Hepatocyte (in vitro differentiated cells): Measurements from ENCODE around the gene GLRX. TPM values are rescaled to one million over a fixed set of nuclear protein-coding genes. Genes with fewer than 3 reads are reported as not detected.

Source experiments
- DNase-seq: peaks from one replicate; pipeline ENCODE4 v3.0.0-alpha.2; 2016; ENCODE audit warnings: low spot score
- H2AFZ ChIP-seq: fragments of 200-600 bp; sonication (generic); 2 replicates; pipeline ENCODE4 v1.6.0; 2016; ENCODE audit warnings: antibody characterized with exemption, mild to moderate bottlenecking
- H3K27ac ChIP-seq: fragments of 200-600 bp; sonication (generic); 2 replicates; pipeline ENCODE4 v1.5.1; 2016; ENCODE audit warnings: mild to moderate bottlenecking
- H3K27me3 ChIP-seq: fragments of 200-600 bp; sonication (generic); 2 replicates; pipeline ENCODE4 v1.6.1; 2016
- H3K36me3 ChIP-seq: fragments of 200-600 bp; sonication (generic); replicated peaks from 2 replicates; pipeline ENCODE4 v1.5.1; 2016; ENCODE audit warnings: low read depth; ENCODE audit not compliant: insufficient read depth
- H3K4me1 ChIP-seq: fragments of 200-600 bp; sonication (generic); 2 replicates; pipeline ENCODE4 v1.5.1; 2016; ENCODE audit warnings: mild to moderate bottlenecking, moderate library complexity; ENCODE audit not compliant: insufficient read depth
- H3K4me2 ChIP-seq: fragments of 200-600 bp; sonication (generic); 2 replicates; pipeline ENCODE4 v1.6.0; 2016
- H3K4me3 ChIP-seq: fragments of 200-600 bp; sonication (generic); 2 replicates; pipeline ENCODE4 v1.5.1; 2016; ENCODE audit warnings: mild to moderate bottlenecking
- H3K79me2 ChIP-seq: fragments of 200-600 bp; sonication (generic); 2 replicates; pipeline ENCODE4 v1.6.0; 2017; ENCODE audit warnings: mild to moderate bottlenecking
- H3K9me2 ChIP-seq: fragments of 200-600 bp; sonication (generic); replicated peaks from 2 replicates; pipeline ENCODE4 v1.6.0; 2017; ENCODE audit warnings: mild to moderate bottlenecking; ENCODE audit not compliant: insufficient read depth
- H3K9me3 ChIP-seq: fragments of 200-600 bp; sonication (generic); 2 replicates; pipeline ENCODE4 v1.5.1; 2016; ENCODE audit warnings: low read depth, mild to moderate bottlenecking
- H4K20me1 ChIP-seq: fragments of 200-600 bp; sonication (generic); 2 replicates; pipeline ENCODE4 v1.6.0; 2016; ENCODE audit warnings: mild to moderate bottlenecking; ENCODE audit not compliant: insufficient read depth, poor library complexity, severe bottlenecking
- CTCF ChIP-seq: fragments of 200-600 bp; sonication (generic); IDR thresholded peaks from 2 replicates; pipeline ENCODE4 v1.5.1; 2016; ENCODE audit warnings: antibody characterized with exemption, mild to moderate bottlenecking; ENCODE audit not compliant: poor library complexity
- EZH2 ChIP-seq: fragments of 200-600 bp; sonication (generic); IDR thresholded peaks from 2 replicates; pipeline ENCODE4 v1.6.1; 2016; ENCODE audit warnings: antibody characterized with exemption, mild to moderate bottlenecking, borderline replicate concordance
- EZH2phosphoT487 ChIP-seq: fragments of 200-600 bp; sonication (generic); IDR thresholded peaks from one replicate; pipeline ENCODE4 v1.6.1; 2018; ENCODE audit warnings: antibody characterized with exemption, mild to moderate bottlenecking, low read depth, moderate library complexity; ENCODE audit not compliant: unreplicated experiment, severe bottlenecking
- WGBS: methylation state at CpG from one replicate; pipeline ENCODE4 v1.1.6; 2016; ENCODE audit warnings: low lambda C conversion rate; ENCODE audit errors: missing lambda C conversion rate; 5-methylcytosine and 5-hydroxymethylcytosine counted together
- polyA plus RNA-seq: library from polyadenylated mRNA; unstranded; fragments of >200 nt; fragmentation: Nextera tagmentation; extraction: Ambion mirVana; gene quantifications from 2 replicates; pipeline ENCODE4 v1.2.1, GENCODE V29; 2016
- total RNA-seq: library from RNA; depleted of rRNA; stranded (reverse); fragments of >200 nt; gene quantifications from 2 replicates; pipeline ENCODE4 v1.2.3, GENCODE V29; 2014

The GLRX gene
- total and polyA plus RNA-seq, 2 experiments from 2014 or later: 79.1 to 101 TPM

DNA sequence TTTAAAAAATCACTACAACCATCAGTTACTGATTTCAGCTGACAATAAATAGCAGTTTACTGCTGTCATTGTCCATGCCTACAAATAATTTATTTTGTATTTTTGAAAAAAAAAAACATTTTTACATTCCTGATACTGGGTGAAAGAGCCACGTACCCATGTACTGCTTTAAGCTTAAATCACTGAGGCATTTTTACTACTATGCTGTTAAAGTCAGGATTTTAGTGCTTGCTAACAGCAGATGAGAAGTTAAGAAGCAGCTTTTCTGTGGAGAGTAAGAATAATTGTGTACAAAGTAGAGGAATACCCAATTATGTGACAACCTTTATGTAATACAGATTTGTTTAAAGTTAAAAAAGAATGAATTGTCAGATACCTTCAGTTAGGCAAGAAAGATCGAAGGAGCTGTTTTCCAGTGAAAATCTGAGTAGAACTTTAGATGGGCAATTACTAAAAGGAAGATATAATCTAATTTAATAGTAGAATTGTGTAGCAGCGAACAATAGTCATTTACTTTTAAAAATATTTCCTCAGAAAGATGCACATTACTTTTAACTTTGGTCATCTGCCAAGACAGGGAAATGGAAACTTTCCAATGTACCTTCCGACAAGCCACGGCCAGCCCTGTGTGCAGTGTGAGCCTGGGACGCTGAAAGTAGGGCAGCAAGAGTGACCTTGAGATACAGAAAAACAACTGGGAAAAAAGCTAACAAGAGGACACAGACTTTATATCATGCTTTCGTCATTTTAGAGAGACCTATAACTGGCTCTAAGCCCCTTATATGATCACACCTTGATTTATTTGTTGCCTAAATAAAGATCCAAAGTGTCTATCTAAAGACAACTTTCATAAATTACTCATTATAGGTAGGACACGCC is 51.5 kb downstream of the GLRX start:
- H3K4me2 ChIP-seq: no peak overlapping the region
- no peaks in the 10 kb centered on the region for H3K9me3 ChIP-seq
- H3K36me3 ChIP-seq: no peaks in the 10 kb centered on the region
- H3K9me2 ChIP-seq: no peaks in the 10 kb centered on the region
- no peaks in the 10 kb centered on the region for H3K79me2 ChIP-seq
- no peak overlapping the region for H3K4me3 ChIP-seq
- 82% methylated on average over 8 of the region's 8 CpGs for WGBS
- H2AFZ ChIP-seq: no peak overlapping the region
- TF ChIP-seq EZH2 (no peak), CTCF (no peak), EZH2phosphoT487 (no peak)
- H3K27me3 ChIP-seq: no peaks in the 10 kb centered on the region
- no peaks in the 10 kb centered on the region for H4K20me1 ChIP-seq
- DNase-seq: peak; percentile 24
- no peaks in the 10 kb centered on the region for H3K4me1 ChIP-seq
- peak overlapping the region; percentile 54 for H3K27ac ChIP-seq

DNA sequence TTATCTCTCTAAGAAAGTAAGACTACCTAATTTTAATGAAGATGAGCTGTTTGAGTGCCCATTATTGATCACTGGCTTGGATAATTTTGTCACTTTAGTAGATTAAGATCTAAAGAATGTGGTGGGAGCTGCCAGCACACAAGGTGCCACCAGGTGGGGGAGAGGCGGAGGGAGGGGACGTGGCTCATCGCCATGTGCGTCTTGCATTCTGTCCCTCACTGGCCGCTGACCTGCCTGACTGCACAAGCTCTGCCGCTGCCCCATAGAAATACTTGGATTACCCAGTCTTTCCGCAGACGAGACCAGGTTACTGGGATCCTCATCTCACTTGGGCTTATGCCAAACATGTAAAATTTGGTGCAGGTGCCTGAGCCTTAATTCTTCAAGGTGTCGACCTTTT is 53.8 kb downstream of the GLRX start:
- TF ChIP-seq EZH2 (no peak), CTCF (no peak), EZH2phosphoT487 (no peak)
- no peaks in the 10 kb centered on the region for H3K36me3 ChIP-seq
- WGBS: 97% methylated on average over 9 of the region's 9 CpGs

DNA sequence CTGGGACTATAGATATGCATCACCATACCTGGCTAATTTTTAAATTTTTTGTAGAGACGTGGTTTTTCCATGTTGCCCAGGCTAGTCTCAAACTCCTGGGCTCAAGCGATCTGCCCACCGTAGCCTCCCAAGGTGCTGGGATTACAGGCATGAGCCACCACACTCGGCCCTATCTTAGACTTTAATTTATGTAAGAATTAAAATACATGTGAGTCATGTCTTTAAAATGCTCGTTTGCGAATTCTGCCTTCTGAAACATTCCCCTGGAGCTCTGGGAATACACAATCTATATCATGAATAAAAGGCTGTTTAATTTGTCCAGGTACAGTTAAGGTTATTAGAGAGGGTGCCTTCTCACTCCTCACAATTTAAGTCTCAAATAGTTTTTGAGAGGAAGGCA is 58.6 kb downstream of the GLRX start:
- Histone ChIP-seq H3K9me2 (no peaks in the 10 kb centered on the region), H3K9me3 (no peaks in the 10 kb centered on the region), H3K36me3 (no peaks in the 10 kb centered on the region), H3K4me1 (peaks cover 27% of the 10 kb centered on the region), H3K27ac (no peak overlapping the region), H3K27me3 (no peaks in the 10 kb centered on the region), H3K79me2 (peaks cover 4% of the 10 kb centered on the region), H4K20me1 (no peaks in the 10 kb centered on the region), H3K4me2 (no peak overlapping the region), H2AFZ (no peak overlapping the region), H3K4me3 (no peak overlapping the region)
- WGBS: 85% methylated on average over 6 of the region's 6 CpGs
- no peak for DNase-seq
- TF ChIP-seq CTCF (no peak), EZH2phosphoT487 (no peak), EZH2 (no peak)

More for the DNA sequence above, 53.8 kb downstream of the GLRX start:
- H3K4me1 ChIP-seq: no peaks in the 10 kb centered on the region
- H4K20me1 ChIP-seq: no peaks in the 10 kb centered on the region
- no peak overlapping the region for H3K4me2 ChIP-seq
- DNase-seq: no peak
- H2AFZ ChIP-seq: no peak overlapping the region
- H3K27me3 ChIP-seq: no peaks in the 10 kb centered on the region
- H3K9me2 ChIP-seq: no peaks in the 10 kb centered on the region
- H3K4me3 ChIP-seq: no peak overlapping the region
- H3K79me2 ChIP-seq: no peaks in the 10 kb centered on the region
- no peaks in the 10 kb centered on the region for H3K9me3 ChIP-seq
- H3K27ac ChIP-seq: no peak overlapping the region

Other genes starting within 250 kb of the GLRX start
- gene GPR150, start 202.6 kb downstream of the GLRX start, total RNA-seq: 0.36 TPM in 1 of 2 replicates, not detected in the other
- 1.0 and 1.3 TPM in 2 replicates for gene GPR150, start 202.6 kb downstream of the GLRX start, polyA plus RNA-seq
- gene RFESD, start 175.9 kb downstream of the GLRX start, total RNA-seq: 1.6 and 3.6 TPM in 2 replicates
- gene RFESD, start 175.9 kb downstream of the GLRX start, polyA plus RNA-seq: 2.3 and 3.4 TPM in 2 replicates
- 0.33 TPM in 1 of 2 replicates, not detected in the other for gene SPATA9, start 139.7 kb downstream of the GLRX start, total RNA-seq
- 0.17 and 1.2 TPM in 2 replicates for gene SPATA9, start 139.7 kb downstream of the GLRX start, polyA plus RNA-seq
- gene RHOBTB3, start 91.4 kb downstream of the GLRX start, total RNA-seq: 126 and 162 TPM in 2 replicates
- gene RHOBTB3, start 91.4 kb downstream of the GLRX start, polyA plus RNA-seq: 91.3 and 113 TPM in 2 replicates
- gene ELL2, start 139.1 kb upstream of the GLRX start, total RNA-seq: 51.1 and 56.0 TPM in 2 replicates
- gene ELL2, start 139.1 kb upstream of the GLRX start, polyA plus RNA-seq: 31.9 and 34.6 TPM in 2 replicates